ENCODE data around the gene LCN2. TPM values are rescaled to one million over a fixed set of nuclear protein-coding genes. Genes with fewer than 3 reads are reported as not detected.

LCN2 gene
- total and polyA plus RNA-seq, 10 of the 15 experiments (the other 5 are each of a cell fraction or from before 2014, with no cell fraction given): not detected

GRCh38 chr9:128190013-128190412 lies 40.8 kb downstream of the LCN2 start:
- H3K27ac ChIP-seq (ENCODE audit: control insufficient read depth, insufficient read depth): no peak overlapping the region
- POLR2A ChIA-PET: interaction anchor here (0.6 to 2.7 kb wide), 5 partner anchors 10 to 156 kb away, joined by 3 to 11 read pairs (median 4); partner anchors contain the start of genes GOLGA2 and SWI5
- peak; percentile 7 for ATAC-seq

More at GRCh38 chr9:128190013-128190412, 40.8 kb downstream of the LCN2 start:
- ChIA-PET SMC1A (ENCODE audit: uncharacterized antibody, unreplicated experiment) (interaction anchor here (0.6 to 1.4 kb wide), 4 partner anchors 9 to 432 kb away, joined by 3 to 5 read pairs (median 3); partner anchors contain the start of gene BBLN), CTCF (interaction anchor here (0.5 to 1.8 kb wide), 13 partner anchors 9 to 493 kb away, joined by 3 to 7 read pairs (median 4); partner anchors contain the start of gene DNM1), RAD21 (ENCODE audit: unreplicated experiment) (interaction anchor here (0.7 to 1.7 kb wide), 4 partner anchors 9 to 73 kb away, joined by 3 to 11 read pairs (median 4); partner anchors contain the start of gene BBLN)
- Histone ChIP-seq H3K4me3 (peak overlapping the region; percentile 74), H3K79me2 (ENCODE audit: control insufficient read depth, insufficient read depth, low read length) (peaks cover 3% of the 10 kb centered on the region; the same call in 1 of the 2 replicates), H3K9ac (ENCODE audit: control insufficient read depth, insufficient read depth, low read length) (no peak overlapping the region), H3K4me2 (ENCODE audit: control insufficient read depth, insufficient read depth) (peak overlapping the region; percentile 84), H3K4me1 (ENCODE audit: control insufficient read depth, insufficient read depth, low read length) (peaks cover 8% of the 10 kb centered on the region), H3K9me3 (replicated peaks; ENCODE audit: control insufficient read depth, insufficient read depth, low read length) (no peaks in the 10 kb centered on the region), H3K36me3 (ENCODE audit: control insufficient read depth in 2 of 2, insufficient read depth in 2 of 2, low read length in 1 of 2) (no peaks in the 10 kb centered on the region; a peak in 1 of 4 replicates), H4K20me1 (ENCODE audit: control insufficient read depth, insufficient read depth) (no peaks in the 10 kb centered on the region), H3K27me3 (replicated peaks in 1 of 2; ENCODE audit: control insufficient read depth in 2 of 2, insufficient read depth in 2 of 2, low read length in 1 of 2) (no peaks in the 10 kb centered on the region), H2AFZ (ENCODE audit: control insufficient read depth, low read depth, low read length) (no peak overlapping the region)
- 47% methylated on average over 2 of the region's 2 CpGs for WGBS (ENCODE audit: insufficient coverage, insufficient replicate concordance, low lambda C conversion rate, missing lambda C conversion rate)
- intact Hi-C loops (cut with micrococcal nuclease; ENCODE audit: unreplicated experiment) (no loop called here), in situ Hi-C loops (cut with MboI) (no loop called here)
- FAIRE-seq (no peak), DNase-seq (ENCODE audit: low read depth, low spot score) (no peak)
- no TSS peak for BruUV-seq (replicated peaks)
- TF ChIP-seq POLR2AphosphoS5 (IDR thresholded peaks at IDR 0.05; ENCODE audit: low read length) (no peak), SMAD5 (IDR thresholded peaks at IDR 0.05; ENCODE audit: low read depth) (no peak), HDGF (IDR thresholded peaks at IDR 0.05) (no peak), NBN (IDR thresholded peaks at IDR 0.05) (no peak), SREBF1 (IDR thresholded peaks at IDR 0.05; ENCODE audit: low read length) (no peak), MYC (IDR thresholded peaks at IDR 0.05; ENCODE audit: insufficient read depth, insufficient read length, insufficient replicate concordance, low read length, severe bottlenecking) (no peak), SPI1 (IDR thresholded peaks at IDR 0.05; ENCODE audit: borderline replicate concordance, insufficient read depth, low read depth, low read length) (no peak), SREBF2 (IDR thresholded peaks at IDR 0.05; ENCODE audit: low read length) (no peak), SUPT20H (IDR thresholded peaks at IDR 0.05; ENCODE audit: borderline replicate concordance, control insufficient read depth, low read depth, low read length) (no peak), NR2C2 (IDR thresholded peaks at IDR 0.05; ENCODE audit: borderline replicate concordance, control insufficient read depth, insufficient read length, low read depth) (no peak), RAD21 (IDR thresholded peaks at IDR 0.05; ENCODE audit: insufficient read depth, low read depth, low read length) (no peak), KAT2A (conservative IDR thresholded peaks at IDR 0.05; ENCODE audit: control insufficient read depth, low read depth, low read length) (no peak), MLLT1 (IDR thresholded peaks at IDR 0.05) (no peak), TAF1 (IDR thresholded peaks at IDR 0.05; ENCODE audit: borderline replicate concordance, low read depth, low read length) (no peak)
- TF ChIP-seq, protein P1, sequence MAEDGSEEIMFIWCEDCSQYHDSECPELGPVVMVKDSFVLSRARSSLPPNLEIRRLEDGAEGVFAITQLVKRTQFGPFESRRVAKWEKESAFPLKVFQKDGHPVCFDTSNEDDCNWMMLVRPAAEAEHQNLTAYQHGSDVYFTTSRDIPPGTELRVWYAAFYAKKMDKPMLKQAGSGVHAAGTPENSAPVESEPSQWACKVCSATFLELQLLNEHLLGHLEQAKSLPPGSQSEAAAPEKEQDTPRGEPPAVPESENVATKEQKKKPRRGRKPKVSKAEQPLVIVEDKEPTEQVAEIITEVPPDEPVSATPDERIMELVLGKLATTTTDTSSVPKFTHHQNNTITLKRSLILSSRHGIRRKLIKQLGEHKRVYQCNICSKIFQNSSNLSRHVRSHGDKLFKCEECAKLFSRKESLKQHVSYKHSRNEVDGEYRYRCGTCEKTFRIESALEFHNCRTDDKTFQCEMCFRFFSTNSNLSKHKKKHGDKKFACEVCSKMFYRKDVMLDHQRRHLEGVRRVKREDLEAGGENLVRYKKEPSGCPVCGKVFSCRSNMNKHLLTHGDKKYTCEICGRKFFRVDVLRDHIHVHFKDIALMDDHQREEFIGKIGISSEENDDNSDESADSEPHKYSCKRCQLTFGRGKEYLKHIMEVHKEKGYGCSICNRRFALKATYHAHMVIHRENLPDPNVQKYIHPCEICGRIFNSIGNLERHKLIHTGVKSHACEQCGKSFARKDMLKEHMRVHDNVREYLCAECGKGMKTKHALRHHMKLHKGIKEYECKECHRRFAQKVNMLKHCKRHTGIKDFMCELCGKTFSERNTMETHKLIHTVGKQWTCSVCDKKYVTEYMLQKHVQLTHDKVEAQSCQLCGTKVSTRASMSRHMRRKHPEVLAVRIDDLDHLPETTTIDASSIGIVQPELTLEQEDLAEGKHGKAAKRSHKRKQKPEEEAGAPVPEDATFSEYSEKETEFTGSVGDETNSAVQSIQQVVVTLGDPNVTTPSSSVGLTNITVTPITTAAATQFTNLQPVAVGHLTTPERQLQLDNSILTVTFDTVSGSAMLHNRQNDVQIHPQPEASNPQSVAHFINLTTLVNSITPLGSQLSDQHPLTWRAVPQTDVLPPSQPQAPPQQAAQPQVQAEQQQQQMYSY (CRISPR knock-in tag; IDR thresholded peaks at IDR 0.05): no peak
- TF ChIP-seq, protein P2, sequence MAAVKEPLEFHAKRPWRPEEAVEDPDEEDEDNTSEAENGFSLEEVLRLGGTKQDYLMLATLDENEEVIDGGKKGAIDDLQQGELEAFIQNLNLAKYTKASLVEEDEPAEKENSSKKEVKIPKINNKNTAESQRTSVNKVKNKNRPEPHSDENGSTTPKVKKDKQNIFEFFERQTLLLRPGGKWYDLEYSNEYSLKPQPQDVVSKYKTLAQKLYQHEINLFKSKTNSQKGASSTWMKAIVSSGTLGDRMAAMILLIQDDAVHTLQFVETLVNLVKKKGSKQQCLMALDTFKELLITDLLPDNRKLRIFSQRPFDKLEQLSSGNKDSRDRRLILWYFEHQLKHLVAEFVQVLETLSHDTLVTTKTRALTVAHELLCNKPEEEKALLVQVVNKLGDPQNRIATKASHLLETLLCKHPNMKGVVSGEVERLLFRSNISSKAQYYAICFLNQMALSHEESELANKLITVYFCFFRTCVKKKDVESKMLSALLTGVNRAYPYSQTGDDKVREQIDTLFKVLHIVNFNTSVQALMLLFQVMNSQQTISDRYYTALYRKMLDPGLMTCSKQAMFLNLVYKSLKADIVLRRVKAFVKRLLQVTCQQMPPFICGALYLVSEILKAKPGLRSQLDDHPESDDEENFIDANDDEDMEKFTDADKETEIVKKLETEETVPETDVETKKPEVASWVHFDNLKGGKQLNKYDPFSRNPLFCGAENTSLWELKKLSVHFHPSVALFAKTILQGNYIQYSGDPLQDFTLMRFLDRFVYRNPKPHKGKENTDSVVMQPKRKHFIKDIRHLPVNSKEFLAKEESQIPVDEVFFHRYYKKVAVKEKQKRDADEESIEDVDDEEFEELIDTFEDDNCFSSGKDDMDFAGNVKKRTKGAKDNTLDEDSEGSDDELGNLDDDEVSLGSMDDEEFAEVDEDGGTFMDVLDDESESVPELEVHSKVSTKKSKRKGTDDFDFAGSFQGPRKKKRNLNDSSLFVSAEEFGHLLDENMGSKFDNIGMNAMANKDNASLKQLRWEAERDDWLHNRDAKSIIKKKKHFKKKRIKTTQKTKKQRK (IDR thresholded peaks at IDR 0.05; ENCODE audit: low read depth, low read length): no peak

Measured in GM12878 (cell line).